Effector memory CD8-positive, alpha-beta T cell (primary cell): ENCODE measurements around the gene HRH1.

Experiments used
- ATAC-seq: fragments of 150-1000 bp; cut with Tn5 transposase; replicated peaks from 2 replicates; pipeline ENCODE4 v1.10.0; 2021; ENCODE audit warnings: mild to moderate bottlenecking, moderate library complexity
- DNase-seq, 3 experiments: peaks; one replicate each; pipeline ENCODE4 v3.0.0; 2021
- H3K27ac Mint-ChIP-seq, 2 donors: one replicate each; pipeline ENCODE4 v1.8.0; 2022; ENCODE audit warnings: mild to moderate bottlenecking in 2 of 2, mixed read lengths in 2 of 2, moderate library complexity in 2 of 2
- H3K27me3 Mint-ChIP-seq, 2 donors: one replicate each; pipeline ENCODE4 v1.8.0; 2022; ENCODE audit warnings: mixed read lengths in 2 of 2
- H3K36me3 Mint-ChIP-seq: one replicate; pipeline ENCODE4 v1.8.0; 2022; ENCODE audit warnings: mild to moderate bottlenecking, moderate library complexity, mixed read lengths; ENCODE audit not compliant: insufficient read depth
- H3K4me1 Mint-ChIP-seq, 2 donors: one replicate each; pipeline ENCODE4 v1.8.0; 2022; ENCODE audit warnings: low read depth in 2 of 2, mixed read lengths in 2 of 2
- H3K4me3 Mint-ChIP-seq, 2 donors: one replicate each; pipeline ENCODE4 v1.8.0; 2022; ENCODE audit warnings: mild to moderate bottlenecking in 2 of 2, mixed read lengths in 2 of 2, moderate library complexity in 2 of 2
- H3K9me3 Mint-ChIP-seq, 2 donors: one replicate each; pipeline ENCODE4 v1.8.0; 2022; ENCODE audit warnings: mixed read lengths in 2 of 2

HRH1 gene

GRCh38 chr3:11235385-11235784, 81.1 kb downstream of the HRH1 start:
- H3K27ac Mint-ChIP-seq: no peak overlapping the region
- H3K4me1 Mint-ChIP-seq: no peaks in the 10 kb centered on the region
- no peaks in the 10 kb centered on the region for H3K9me3 Mint-ChIP-seq
- H3K36me3 Mint-ChIP-seq: no peaks in the 10 kb centered on the region
- no peak overlapping the region for H3K4me3 Mint-ChIP-seq
- ATAC-seq (no peak), DNase-seq (no peak)
- H3K27me3 Mint-ChIP-seq: peaks cover 14 to 22% of the 10 kb centered on the region in 2 donors

- no peaks in the 10 kb centered on the region for H3K36me3 Mint-ChIP-seq
- H3K4me1 Mint-ChIP-seq: no peaks in the 10 kb centered on the region
- H3K27me3 Mint-ChIP-seq: peaks cover 14 to 27% of the 10 kb centered on the region in 2 donors
- DNase-seq: peak; percentile 77 to 80 (median 79)
- no peak overlapping the region for H3K27ac Mint-ChIP-seq
- H3K9me3 Mint-ChIP-seq: no peaks in the 10 kb centered on the region
- ATAC-seq: peak; percentile 80
- no peak overlapping the region for H3K4me3 Mint-ChIP-seq
Measured at GRCh38 chr3:11236588-11237461, 82.5 kb downstream of the HRH1 start.

GRCh38 chr3:11238060-11238459, 83.8 kb downstream of the HRH1 start:
- no peak overlapping the region for H3K4me3 Mint-ChIP-seq
- DNase-seq (no peak), ATAC-seq (no peak)
- no peaks in the 10 kb centered on the region for H3K4me1 Mint-ChIP-seq
- no peaks in the 10 kb centered on the region for H3K9me3 Mint-ChIP-seq
- no peak overlapping the region for H3K27ac Mint-ChIP-seq
- H3K27me3 Mint-ChIP-seq: peaks cover 14 to 27% of the 10 kb centered on the region in 2 donors
- H3K36me3 Mint-ChIP-seq: no peaks in the 10 kb centered on the region

- no peaks in the 10 kb centered on the region for H3K36me3 Mint-ChIP-seq
- no peaks in the 10 kb centered on the region for H3K4me1 Mint-ChIP-seq
- H3K4me3 Mint-ChIP-seq: no peak overlapping the region
- no peak overlapping the region for H3K27ac Mint-ChIP-seq
- no peaks in the 10 kb centered on the region for H3K9me3 Mint-ChIP-seq
- peaks cover 14 to 26% of the 10 kb centered on the region in 2 donors for H3K27me3 Mint-ChIP-seq
- DNase-seq: no peak
- ATAC-seq: no peak
Measured at GRCh38 chr3:11238880-11239279, 84.6 kb downstream of the HRH1 start.

- H3K4me3 Mint-ChIP-seq: no peak overlapping the region
- peaks cover 7 to 18% of the 10 kb centered on the region in 2 donors for H3K27me3 Mint-ChIP-seq
- no peaks in the 10 kb centered on the region for H3K36me3 Mint-ChIP-seq
- no peaks in the 10 kb centered on the region for H3K9me3 Mint-ChIP-seq
- H3K4me1 Mint-ChIP-seq: no peaks in the 10 kb centered on the region
- ATAC-seq: no peak
- no peak overlapping the region for H3K27ac Mint-ChIP-seq
- no peak for DNase-seq
Measured at GRCh38 chr3:11239796-11240195, 85.5 kb downstream of the HRH1 start.

DNA sequence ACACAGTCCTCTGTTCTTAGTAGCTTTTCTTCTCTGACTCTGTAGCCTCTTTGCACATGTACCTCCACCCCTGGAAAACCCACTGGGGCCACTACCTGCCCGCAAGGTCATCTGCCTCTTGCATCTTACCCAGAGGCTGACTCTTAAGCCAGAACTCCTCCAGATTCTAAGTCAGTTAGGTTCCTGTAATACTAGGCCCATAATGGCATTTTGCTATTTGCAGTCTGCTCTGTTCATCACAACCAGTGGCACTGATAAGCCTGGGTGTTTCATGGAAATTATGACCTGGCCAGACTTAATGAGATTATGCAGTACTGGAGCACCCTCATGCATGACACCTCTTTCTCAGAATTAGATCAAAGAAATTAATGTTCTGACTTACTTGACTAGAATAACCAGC, 86.2 kb downstream of the HRH1 start:
- no peak for ATAC-seq
- Mint-ChIP-seq H3K27ac (no peak overlapping the region), H3K27me3 (peaks cover 7 to 14% of the 10 kb centered on the region in 2 donors), H3K9me3 (no peaks in the 10 kb centered on the region), H3K4me1 (no peaks in the 10 kb centered on the region), H3K36me3 (no peaks in the 10 kb centered on the region), H3K4me3 (no peak overlapping the region)
- no peak for DNase-seq

DNA sequence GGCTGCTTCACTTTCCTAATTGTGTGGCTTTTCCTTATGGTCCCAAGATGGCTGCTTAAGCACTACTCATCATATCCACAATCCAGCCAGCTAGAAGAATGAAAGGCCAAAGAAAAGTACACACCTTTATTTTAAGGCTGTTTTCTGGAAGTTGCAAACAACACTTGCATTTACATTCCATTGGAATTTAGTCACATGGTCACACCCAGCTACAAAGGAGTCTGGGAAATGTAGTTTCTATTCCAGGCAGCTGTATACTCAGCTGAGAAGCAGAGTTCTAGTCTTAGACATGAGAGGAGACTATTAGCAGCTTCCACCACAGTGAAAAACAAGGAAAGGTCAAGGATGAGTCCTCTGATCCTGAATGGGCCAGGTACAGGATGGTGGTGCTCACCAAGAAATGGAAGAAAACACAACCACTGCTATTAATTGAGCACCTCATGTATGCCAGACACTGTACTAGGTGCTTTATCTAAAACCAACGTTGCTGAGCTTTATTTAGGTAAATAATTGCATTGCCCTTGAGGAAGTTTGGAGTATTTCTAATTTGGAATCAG, 89.9 kb downstream of the HRH1 start:
- Mint-ChIP-seq H3K4me1 (no peaks in the 10 kb centered on the region), H3K9me3 (no peaks in the 10 kb centered on the region), H3K36me3 (no peaks in the 10 kb centered on the region), H3K4me3 (no peak overlapping the region), H3K27me3 (peaks cover 3 to 10% of the 10 kb centered on the region in 2 donors), H3K27ac (no peak overlapping the region)
- no peak for ATAC-seq
- no peak for DNase-seq

GRCh38 chr3:11245276-11245675, 91.0 kb downstream of the HRH1 start:
- peak; percentile 21 for ATAC-seq
- H3K4me1 Mint-ChIP-seq: no peaks in the 10 kb centered on the region
- H3K27ac Mint-ChIP-seq: no peak overlapping the region
- DNase-seq: no peak
- no peaks in the 10 kb centered on the region for H3K36me3 Mint-ChIP-seq
- peaks cover 0 to 6% of the 10 kb centered on the region in 2 donors for H3K27me3 Mint-ChIP-seq
- H3K4me3 Mint-ChIP-seq: no peak overlapping the region
- H3K9me3 Mint-ChIP-seq: no peaks in the 10 kb centered on the region

DNA sequence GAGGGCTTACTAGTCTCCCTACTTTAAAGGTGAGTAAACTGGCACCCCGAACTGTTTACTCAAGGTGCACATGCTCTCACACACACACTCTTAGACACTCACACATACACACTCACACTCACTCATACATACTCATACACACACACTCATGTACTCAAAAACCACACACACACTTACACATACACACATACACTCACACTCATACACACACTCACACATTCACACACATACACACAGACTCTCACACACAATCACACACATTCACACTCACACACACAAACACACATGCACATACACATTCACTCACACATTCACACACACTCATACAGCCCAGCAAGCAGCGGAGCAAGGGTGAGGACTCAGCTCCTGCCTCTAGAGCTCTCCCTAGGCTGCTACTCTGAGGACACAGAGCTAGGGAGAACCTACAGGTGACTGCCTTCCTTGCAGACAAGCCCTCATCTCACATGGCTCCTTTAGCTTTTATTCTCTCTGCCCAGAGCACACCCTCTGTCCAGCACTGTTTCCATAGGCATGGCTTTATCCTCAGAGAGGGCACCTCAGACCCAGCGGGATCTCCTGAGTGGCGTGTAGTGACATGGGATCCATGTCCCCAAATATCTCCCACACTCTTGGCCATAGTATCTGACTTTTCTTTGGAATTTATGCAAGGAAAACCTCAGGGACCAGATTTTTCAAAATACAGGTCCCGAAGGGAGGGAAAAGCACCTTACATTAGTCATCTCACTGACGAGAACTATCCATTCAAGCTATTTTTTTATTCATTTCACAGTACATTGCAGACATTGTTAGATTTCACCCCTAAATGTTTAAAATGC, 91.8 kb downstream of the HRH1 start:
- H3K36me3 Mint-ChIP-seq: no peaks in the 10 kb centered on the region
- DNase-seq (no peak), ATAC-seq (no peak)
- no peaks in the 10 kb centered on the region for H3K27me3 Mint-ChIP-seq
- no peak overlapping the region for H3K27ac Mint-ChIP-seq
- H3K4me3 Mint-ChIP-seq: no peak overlapping the region
- H3K4me1 Mint-ChIP-seq: no peaks in the 10 kb centered on the region
- no peaks in the 10 kb centered on the region for H3K9me3 Mint-ChIP-seq

GRCh38 chr3:11246663-11246970, 92.3 kb downstream of the HRH1 start:
- Mint-ChIP-seq H3K27ac (no peak overlapping the region), H3K4me3 (no peak overlapping the region), H3K4me1 (no peaks in the 10 kb centered on the region), H3K9me3 (no peaks in the 10 kb centered on the region), H3K27me3 (no peaks in the 10 kb centered on the region), H3K36me3 (no peaks in the 10 kb centered on the region)
- DNase-seq (no peak), ATAC-seq (no peak)

- no peaks in the 10 kb centered on the region for H3K4me1 Mint-ChIP-seq
- H3K36me3 Mint-ChIP-seq: no peaks in the 10 kb centered on the region
- no peak overlapping the region for H3K27ac Mint-ChIP-seq
- ATAC-seq: no peak
- no peaks in the 10 kb centered on the region for H3K27me3 Mint-ChIP-seq
- H3K4me3 Mint-ChIP-seq: no peak overlapping the region
- no peaks in the 10 kb centered on the region for H3K9me3 Mint-ChIP-seq
- no peak for DNase-seq
Measured at GRCh38 chr3:11247362-11247761, 93.1 kb downstream of the HRH1 start.

- no peak for DNase-seq
Measured at GRCh38 chr3:11248596-11248995, 94.3 kb downstream of the HRH1 start.

DNA sequence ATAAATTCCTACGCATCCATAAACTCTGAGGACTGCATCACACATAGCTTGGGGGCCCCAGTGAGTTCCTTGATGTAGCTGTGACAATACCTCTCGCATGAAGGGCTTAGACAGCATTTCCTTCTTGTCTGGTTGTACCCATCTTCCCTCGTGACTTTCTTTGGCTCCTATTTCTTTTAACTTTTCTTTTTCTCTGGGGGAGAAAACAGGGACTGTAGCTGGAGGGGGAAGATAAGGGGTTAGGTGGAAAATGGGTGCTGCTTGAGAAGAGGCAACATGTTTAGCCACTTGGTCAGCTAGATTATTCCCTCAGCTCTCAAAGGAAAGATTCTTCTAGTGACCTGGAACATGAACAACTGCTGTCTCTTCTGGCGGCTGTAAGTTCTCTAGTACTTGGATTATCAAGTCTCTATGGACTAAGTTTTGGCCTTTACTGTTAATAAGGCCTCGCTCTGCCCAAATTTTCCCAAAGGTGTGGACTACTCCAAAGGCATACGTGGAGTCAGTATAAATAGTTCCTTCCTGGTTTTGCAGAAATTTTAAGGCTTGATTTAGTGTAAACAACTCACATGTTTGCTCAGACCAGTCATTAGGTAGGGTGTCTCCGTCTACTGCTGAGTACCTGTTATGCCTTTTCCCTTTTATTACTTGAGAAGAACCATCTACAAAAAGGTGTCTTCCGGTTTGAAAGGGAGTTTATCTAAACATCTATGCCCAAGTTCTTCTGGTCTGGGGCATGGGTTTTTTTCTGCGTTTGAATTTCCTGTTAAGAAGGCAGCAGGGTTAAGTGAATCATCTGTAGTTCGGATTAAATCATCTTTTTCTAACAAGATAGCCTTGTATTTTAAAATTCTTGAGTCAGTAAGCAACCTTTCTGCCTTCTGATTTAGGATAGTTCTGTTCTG, 96.9 kb downstream of the HRH1 start:
- no peaks in the 10 kb centered on the region for H3K4me1 Mint-ChIP-seq
- no peaks in the 10 kb centered on the region for H3K9me3 Mint-ChIP-seq
- H3K27ac Mint-ChIP-seq: peak overlapping the region in 1 of 2 donors; percentile 45
- DNase-seq (no peak), ATAC-seq (peak; percentile 32)
- H3K27me3 Mint-ChIP-seq: peaks cover 19 to 27% of the 10 kb centered on the region in 2 donors
- no peak overlapping the region for H3K4me3 Mint-ChIP-seq
- H3K36me3 Mint-ChIP-seq: no peaks in the 10 kb centered on the region

More at GRCh38 chr3:11248596-11248995, 94.3 kb downstream of the HRH1 start:
- peaks cover 0 to 4% of the 10 kb centered on the region in 2 donors for H3K27me3 Mint-ChIP-seq
- H3K9me3 Mint-ChIP-seq: no peaks in the 10 kb centered on the region
- no peak overlapping the region for H3K4me3 Mint-ChIP-seq
- no peaks in the 10 kb centered on the region for H3K36me3 Mint-ChIP-seq
- H3K27ac Mint-ChIP-seq: no peak overlapping the region
- no peaks in the 10 kb centered on the region for H3K4me1 Mint-ChIP-seq
- ATAC-seq: no peak
